Measurements from ENCODE around the gene ADCYAP1R1.

The ADCYAP1R1 gene

DNA sequence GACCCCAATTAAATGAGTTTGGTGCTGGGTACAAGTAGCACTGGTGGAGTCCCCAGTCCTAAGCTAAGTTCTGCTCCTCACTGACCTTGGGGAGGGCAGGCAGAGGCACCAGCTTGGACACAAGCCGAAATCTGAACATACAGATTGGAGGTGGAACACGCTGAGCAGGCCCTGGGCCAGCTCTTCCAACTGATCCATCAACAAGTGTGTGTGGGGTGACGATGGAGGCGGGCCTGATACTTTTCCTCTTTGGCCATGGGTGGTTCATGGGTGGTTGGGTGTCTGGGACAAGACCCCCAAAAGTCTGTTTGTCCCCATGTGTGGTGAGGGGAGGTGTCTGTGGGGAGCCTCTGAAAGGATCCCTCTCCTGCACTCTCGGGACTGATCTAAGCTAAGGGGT is 1.9 kb downstream of the ADCYAP1R1 start:
- Histone ChIP-seq H3K79me2 (ENCODE audit: control insufficient read depth, low read length) (no peaks in the 10 kb centered on the region), H3K27me3 (ENCODE audit: control insufficient read depth, low read length) (no peaks in the 10 kb centered on the region), H3K27ac (ENCODE audit: low read depth, low read length) (no peak overlapping the region), H3K9me2 (replicated peaks; ENCODE audit: control insufficient read depth, low read length) (no peaks in the 10 kb centered on the region), H3F3A (ENCODE audit: control insufficient read depth, insufficient read depth) (no peaks in the 10 kb centered on the region), H3K4me1 (ENCODE audit: control insufficient read depth, low read length) (no peaks in the 10 kb centered on the region), H3K9me3 (ENCODE audit: control insufficient read depth, insufficient read depth, low read length) (no peaks in the 10 kb centered on the region), H4K20me1 (ENCODE audit: control insufficient read depth, insufficient read depth, low read depth, low read length) (no peaks in the 10 kb centered on the region), H3K4me2 (ENCODE audit: low read length) (no peak overlapping the region), H3K36me3 (ENCODE audit: control insufficient read depth, low read length) (no peaks in the 10 kb centered on the region), H3K4me3 (ENCODE audit: low read length) (no peak overlapping the region)
- no peak for TF ChIP-seq CTCF (IDR thresholded peaks at IDR 0.05; ENCODE audit: low read depth, low read length, poor library complexity, severe bottlenecking)

- Histone ChIP-seq H3K9me3 (ENCODE audit: control insufficient read depth, insufficient read depth, low read length) (no peaks in the 10 kb centered on the region), H3K27ac (ENCODE audit: low read depth, low read length) (no peak overlapping the region), H3K4me3 (ENCODE audit: low read length) (no peak overlapping the region), H3K27me3 (ENCODE audit: control insufficient read depth, low read length) (no peaks in the 10 kb centered on the region), H3K79me2 (ENCODE audit: control insufficient read depth, low read length) (no peaks in the 10 kb centered on the region), H3K36me3 (ENCODE audit: control insufficient read depth, low read length) (no peaks in the 10 kb centered on the region), H3K4me1 (ENCODE audit: control insufficient read depth, low read length) (no peaks in the 10 kb centered on the region), H3K4me2 (ENCODE audit: low read length) (no peak overlapping the region), H4K20me1 (ENCODE audit: control insufficient read depth, insufficient read depth, low read depth, low read length) (no peaks in the 10 kb centered on the region), H3K9me2 (replicated peaks; ENCODE audit: control insufficient read depth, low read length) (no peaks in the 10 kb centered on the region), H3F3A (ENCODE audit: control insufficient read depth, insufficient read depth) (no peaks in the 10 kb centered on the region)
- TF ChIP-seq EZH2phosphoT487 (IDR thresholded peaks at IDR 0.05; ENCODE audit: borderline replicate concordance, low read length), result no peak
- no peak for TF ChIP-seq CTCF (IDR thresholded peaks at IDR 0.05; ENCODE audit: low read depth, low read length, poor library complexity, severe bottlenecking)
Measured at GRCh38 chr7:31054608-31055278, 2.6 kb downstream of the ADCYAP1R1 start.

DNA sequence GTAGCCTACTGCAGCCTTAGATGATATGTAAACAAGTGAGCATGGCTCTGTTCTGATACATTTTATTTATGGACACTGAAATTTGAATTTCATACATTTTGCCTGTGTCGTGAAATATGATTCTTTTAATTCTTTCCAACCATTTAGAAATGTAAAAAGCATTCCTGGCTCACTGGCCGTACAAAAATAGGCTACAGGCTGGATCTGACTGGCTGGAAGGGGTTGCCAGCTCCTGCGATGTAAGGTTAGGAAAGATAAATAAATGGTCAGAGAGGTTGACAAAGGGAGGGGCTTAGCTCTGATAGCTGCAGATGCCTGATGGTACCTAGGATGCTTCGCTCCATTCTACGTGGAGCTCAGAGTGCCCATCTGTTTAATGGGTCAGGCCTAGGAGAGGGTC is 3.4 kb downstream of the ADCYAP1R1 start:
- H3K27me3 ChIP-seq (ENCODE audit: control insufficient read depth, low read length), result no peaks in the 10 kb centered on the region
- no peaks in the 10 kb centered on the region for H3K4me1 ChIP-seq (ENCODE audit: control insufficient read depth, low read length)
- no peaks in the 10 kb centered on the region for H3K36me3 ChIP-seq (ENCODE audit: control insufficient read depth, low read length)
- no peaks in the 10 kb centered on the region for H3K9me2 ChIP-seq (replicated peaks; ENCODE audit: control insufficient read depth, low read length)
- no peak overlapping the region for H3K4me3 ChIP-seq (ENCODE audit: low read length)
- H3K79me2 ChIP-seq (ENCODE audit: control insufficient read depth, low read length), result no peaks in the 10 kb centered on the region
- no peaks in the 10 kb centered on the region for H3K9me3 ChIP-seq (ENCODE audit: control insufficient read depth, insufficient read depth, low read length)
- H3K27ac ChIP-seq (ENCODE audit: low read depth, low read length), result no peak overlapping the region
- H3K4me2 ChIP-seq (ENCODE audit: low read length), result no peak overlapping the region
- H3F3A ChIP-seq (ENCODE audit: control insufficient read depth, insufficient read depth), result no peaks in the 10 kb centered on the region
- no peak for TF ChIP-seq EZH2phosphoT487 (IDR thresholded peaks at IDR 0.05; ENCODE audit: borderline replicate concordance, low read length)
- TF ChIP-seq CTCF (IDR thresholded peaks at IDR 0.05; ENCODE audit: low read depth, low read length, poor library complexity, severe bottlenecking), result no peak
- no peaks in the 10 kb centered on the region for H4K20me1 ChIP-seq (ENCODE audit: control insufficient read depth, insufficient read depth, low read depth, low read length)

Data from DOHH2 (cell line).